Activated gamma-delta T cell (primary cell): Measurements from ENCODE around the gene SLC39A3.

Experiments
- DNase-seq: peaks from one replicate; lab custom pipeline; 2025; lab: John Stamatoyannopoulos, UW

Gene SLC39A3

DNA sequence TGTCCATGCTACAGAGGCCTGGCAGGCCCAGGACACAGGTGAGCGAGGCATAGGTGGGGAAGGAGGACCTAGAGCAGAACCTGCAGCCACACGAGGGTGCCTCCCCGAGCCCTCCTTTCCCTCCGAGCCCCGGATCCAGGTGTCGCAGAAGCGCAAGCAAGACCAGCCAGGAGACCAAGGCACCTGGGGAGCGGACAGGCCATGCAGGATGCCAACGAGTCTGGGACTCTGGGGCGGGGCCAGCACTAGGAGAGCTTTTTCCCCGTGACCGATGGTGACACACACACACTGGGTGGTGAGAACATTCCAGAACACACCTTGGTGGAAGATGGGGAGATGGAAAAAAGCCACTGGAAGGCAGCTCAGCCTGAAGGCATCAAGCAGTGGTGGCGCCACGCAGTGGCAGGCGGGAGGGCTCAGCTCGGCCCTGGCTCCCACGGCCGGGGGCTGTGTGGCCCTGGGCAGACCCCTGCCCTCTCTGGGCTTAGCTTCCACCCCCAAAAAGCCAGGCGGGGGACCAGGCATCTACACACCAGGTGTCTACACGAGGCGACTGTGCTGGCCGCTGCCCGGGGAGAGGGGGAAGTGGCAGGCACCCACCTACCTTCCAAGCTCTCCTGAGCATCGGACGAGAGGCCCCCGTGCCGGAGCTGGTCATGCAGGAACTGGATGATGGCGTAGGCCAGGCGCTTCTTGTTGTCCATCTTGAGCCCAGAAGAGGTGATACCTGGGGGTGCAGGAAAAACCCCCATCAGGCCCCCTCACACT lies 28.7 kb upstream of the SLC39A3 start:
- no peak for DNase-seq

DNA sequence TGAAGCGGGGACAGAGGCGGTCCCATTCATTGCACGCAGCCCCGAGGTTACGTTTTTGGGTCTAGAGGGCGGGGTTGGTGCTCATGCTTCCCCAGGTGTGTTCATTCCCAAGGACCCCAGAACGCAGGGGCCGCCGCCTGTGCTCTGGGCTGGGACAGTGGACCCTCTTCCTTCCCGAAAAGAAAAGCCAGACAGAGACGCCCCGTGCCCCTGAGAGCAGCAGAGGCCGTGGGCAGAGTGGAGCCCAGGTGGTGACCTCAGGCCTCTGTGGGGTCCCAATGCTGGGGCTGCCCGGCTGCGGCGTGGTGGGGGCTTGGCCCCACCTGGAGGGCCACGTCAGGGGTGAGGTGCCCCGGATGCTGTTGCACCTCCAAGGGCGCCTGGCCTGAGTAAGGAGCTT lies 27.9 kb upstream of the SLC39A3 start:
- no peak for DNase-seq

DNA sequence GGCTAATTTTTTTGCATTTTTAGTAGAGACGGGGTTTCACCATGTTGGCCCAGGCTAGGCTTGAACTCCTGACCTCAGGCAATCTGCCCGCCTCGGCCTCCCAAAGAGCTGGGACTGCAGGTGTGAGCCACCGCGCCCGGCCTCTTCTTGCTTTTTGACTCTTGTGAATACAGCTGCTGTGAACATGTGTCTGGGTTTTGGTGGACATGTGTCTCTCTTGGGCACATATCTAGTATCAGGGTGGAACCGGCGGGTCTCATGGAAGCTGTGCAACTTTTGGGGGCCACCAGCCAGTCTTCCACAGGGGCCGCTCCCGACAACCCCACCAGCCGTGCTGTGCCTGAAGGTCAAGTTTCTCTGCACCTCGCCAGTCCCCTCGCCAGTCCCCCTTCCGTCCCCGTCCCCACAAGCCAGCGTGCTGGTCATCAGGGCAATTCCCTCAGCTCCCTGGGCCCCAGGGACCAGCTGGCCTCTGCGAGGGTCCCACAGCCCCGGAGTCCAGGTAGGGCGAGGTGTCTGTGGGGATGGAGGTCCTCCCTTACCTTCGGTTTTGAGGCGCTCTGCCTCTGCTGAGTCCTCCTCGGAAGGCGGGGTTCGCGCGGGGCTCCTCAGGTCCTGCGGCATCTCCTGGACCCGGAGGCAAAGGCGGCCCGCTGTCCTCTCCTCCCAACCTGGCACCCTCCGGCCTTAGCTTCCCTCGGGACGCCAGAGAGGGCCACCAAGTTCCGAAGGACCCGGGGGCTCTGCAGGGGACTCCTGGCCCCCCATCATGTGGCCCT lies 27.0 kb upstream of the SLC39A3 start:
- DNase-seq, result no peak

DNA sequence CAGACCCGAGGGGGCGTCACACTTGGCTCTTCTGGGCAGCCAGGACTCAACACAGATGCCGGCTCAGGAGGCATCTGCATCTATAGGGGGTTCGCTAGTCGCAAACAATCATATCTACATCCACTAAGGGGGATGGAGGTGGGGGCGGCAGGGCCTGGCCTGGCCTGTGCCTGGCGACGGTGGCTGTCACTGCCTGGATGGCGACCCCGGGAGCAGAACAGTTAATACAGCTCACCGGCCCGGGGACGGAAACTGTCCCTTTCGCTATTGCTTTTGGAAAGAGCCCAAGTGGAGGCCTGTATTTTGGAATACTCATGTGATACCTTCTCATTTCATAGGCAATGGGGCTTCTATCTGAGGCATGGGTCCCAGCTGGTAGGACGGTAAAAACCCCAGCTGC lies 25.6 kb upstream of the SLC39A3 start:
- DNase-seq, result no peak

DNA sequence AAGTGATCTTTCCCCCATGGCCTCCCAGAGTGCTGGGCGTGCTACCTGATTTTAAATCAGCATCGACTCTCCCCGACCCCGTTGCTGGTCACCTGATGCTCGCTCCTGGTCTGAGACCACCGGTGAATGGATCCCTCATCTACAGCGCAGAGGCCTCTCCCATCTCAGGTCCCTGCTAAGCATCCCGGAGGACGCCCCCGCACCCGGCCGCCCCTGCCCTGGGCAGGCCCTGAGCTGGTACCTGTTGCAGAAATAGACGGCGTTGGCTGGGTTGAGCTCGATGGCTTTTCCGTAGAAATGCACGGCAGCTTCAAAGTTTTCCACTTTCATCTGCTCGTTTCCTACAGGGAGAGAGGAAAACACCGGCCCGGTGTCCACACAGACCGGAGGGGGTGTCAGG lies 25.1 kb upstream of the SLC39A3 start:
- DNase-seq, result no peak

DNA sequence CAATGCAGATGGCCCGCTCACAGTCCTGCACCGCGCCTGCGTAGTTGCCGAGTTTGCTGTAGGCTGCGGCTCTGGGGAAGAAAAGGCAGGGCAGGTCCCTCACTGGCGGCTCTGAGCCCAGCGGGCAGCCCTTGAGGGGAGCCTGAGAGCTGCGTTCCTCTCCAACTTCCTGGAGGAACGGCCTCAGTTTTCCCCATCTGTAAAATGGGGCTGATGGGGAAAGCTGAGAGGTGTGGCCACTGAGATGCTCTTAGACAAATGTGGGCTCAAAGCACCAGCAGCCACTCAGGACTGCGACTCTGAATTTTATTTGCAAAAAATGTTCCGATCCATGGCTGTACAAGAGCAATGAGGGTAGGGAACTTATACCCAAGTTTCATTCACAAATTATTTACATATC lies 23.9 kb upstream of the SLC39A3 start:
- no peak for DNase-seq

DNA sequence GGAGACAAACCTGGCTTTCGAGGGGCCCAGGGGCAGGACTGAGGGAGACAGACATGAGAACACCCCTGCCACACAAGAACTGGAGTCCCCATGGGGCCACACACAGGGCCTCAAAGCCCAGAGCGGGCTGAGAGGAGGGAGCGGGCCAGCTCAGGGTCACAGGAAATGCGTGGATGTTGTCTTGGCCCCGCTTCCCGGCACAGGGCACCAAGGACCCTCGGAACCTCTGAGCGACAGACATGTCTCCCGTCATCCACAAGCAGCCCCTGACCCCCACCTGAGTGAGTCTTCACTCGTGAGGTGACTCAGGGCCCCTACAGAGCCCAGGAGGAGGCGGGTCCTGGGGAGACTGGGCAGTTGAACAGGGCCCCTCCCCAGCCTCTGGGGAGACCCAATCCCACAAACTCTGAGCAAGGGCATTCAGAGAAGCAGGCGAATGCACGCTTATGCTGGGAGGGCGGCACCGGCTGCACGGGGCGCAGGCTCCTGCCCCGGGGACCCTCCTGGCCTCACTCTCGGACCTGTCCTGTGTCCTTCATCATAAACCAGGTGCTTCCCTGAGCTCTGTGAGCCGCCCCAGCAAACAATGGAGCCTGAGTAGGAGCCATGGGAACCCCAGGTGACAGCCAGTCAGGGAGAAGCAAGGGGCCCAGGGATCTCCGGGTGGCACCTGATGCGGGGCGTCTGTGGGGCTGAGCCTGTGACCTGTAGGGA lies 23.1 kb upstream of the SLC39A3 start:
- DNase-seq, result no peak

DNA sequence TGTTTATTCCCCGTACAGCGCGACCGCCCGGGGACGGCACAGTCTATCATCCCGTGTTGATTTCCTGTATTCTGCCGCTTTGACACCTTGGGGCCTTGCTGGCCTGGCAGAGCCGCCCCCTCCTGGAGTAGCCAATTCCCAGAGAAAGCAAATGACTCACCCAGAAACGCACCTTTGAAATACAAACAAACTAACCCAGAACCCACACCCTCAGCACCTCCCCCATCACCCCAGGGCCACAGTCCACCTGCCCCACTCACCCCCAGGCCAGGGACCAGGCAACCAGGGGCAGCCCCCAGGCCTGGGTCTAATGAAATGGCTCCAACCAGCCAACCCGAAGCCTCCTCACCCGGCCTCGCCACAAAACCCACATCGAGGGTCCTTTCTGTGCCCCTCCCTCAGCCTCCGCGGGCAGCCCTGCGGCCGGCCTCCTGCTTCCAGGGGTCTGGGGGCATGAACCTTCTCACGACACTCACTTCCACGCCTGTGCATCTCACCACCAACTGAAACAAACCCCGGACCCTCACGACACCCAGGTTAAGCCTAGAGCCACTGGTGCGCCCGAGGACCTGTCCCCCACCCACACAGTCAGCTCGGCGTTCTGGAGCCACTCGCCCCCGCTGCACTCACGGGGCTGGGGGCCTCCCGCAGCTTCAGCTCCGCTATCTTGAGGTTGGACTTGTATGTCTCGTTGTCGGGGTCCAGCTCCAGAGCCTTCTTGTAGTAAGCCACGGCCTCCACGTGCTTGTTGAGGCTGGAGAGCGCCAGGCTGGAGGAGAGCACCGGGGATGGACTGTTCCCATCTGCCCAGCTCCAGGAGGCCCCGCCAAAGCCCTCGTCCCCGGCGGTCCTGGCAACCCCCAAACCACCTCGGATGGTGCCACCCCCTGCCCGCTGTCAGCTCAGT lies 22.3 kb upstream of the SLC39A3 start:
- no peak for DNase-seq

DNA sequence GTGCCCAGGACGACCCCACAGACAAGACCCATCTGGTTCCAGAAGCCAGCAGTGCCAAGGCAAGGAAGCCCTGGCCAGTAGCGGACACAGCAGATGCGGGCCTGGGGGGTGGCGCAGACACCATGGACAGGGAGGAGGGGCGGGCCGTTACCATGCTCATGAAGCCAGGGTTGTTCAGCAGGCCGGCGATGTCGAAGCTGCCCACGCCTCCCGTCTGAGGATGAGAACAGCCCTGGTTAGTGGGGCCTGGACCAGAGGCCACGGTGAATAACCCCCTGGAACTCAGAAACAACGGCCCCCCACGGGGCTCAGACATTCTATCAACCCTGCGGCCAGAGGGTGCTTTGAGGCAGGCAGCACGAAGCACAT lies 21.5 kb upstream of the SLC39A3 start:
- no peak for DNase-seq

DNA sequence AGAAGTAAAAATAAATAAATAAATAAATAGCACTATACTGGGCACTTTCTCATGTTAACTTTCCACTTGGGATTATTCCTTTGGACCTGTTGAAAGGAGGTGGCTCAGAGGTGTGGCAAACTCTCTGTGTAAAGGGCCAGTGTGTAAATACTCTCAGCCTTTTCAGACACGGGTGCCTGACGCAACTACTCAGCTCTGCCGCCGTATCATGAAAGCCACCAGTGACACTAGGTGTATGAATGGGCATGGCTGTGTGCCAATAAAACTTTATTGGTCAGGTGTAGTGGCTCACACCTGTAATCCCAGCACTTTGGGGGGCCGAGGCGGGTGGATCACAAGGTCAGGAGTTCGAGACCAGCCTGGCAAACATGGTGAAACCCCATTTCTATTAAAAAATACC lies 20.1 kb upstream of the SLC39A3 start:
- no peak for DNase-seq

DNA sequence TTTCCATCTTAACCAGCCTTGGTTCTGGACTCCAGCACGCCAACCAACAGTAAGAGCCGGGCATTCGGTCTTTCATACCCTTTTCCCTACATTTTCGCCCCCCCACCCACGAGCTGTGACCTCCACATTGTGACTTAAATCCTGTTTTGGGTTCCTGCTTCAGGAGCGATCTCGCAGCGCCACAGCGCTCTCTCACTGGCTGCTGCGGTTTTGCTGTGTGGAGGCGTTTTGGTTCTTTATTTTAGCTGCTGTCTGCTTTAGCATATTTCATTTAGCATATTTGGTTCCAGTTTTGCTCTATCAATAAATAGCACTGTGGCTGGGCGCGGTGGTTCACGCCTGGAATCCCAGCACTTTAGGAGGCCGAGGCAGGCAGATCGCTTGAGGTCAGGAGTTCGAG lies 19.5 kb upstream of the SLC39A3 start:
- DNase-seq, result no peak

DNA sequence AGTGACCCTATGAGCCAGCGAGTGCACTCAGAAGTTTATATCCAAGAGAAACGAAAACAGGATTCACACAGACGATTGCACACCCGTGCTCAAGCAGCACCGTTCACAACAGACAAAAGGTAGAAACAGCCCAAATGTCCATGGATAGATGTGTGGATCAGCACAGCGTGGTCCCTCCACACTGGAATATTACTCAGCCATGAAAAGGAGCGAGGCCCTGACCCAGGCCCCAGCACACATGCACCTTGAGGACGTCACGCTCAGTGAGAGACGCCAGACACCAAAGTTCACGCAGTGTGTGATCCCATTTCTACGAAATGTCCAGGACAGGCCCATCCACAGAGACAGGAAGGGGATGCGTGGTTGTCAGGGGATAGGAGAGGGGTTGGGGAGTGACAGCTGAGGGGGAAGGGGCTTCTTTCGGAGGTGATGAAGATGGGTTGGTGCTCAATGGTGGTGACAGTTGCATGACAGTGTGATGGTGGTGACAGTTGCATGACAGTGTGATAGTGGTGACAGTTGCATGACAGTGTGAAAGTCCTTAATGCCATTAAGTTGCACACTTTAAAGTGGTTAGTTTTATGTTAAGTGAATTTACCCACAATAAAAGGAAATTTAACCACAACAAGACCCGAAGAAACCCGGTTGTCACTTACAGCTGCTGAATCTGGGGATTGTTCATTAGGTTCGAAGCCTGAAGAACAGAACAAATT lies 18.9 kb upstream of the SLC39A3 start:
- no peak for DNase-seq

DNA sequence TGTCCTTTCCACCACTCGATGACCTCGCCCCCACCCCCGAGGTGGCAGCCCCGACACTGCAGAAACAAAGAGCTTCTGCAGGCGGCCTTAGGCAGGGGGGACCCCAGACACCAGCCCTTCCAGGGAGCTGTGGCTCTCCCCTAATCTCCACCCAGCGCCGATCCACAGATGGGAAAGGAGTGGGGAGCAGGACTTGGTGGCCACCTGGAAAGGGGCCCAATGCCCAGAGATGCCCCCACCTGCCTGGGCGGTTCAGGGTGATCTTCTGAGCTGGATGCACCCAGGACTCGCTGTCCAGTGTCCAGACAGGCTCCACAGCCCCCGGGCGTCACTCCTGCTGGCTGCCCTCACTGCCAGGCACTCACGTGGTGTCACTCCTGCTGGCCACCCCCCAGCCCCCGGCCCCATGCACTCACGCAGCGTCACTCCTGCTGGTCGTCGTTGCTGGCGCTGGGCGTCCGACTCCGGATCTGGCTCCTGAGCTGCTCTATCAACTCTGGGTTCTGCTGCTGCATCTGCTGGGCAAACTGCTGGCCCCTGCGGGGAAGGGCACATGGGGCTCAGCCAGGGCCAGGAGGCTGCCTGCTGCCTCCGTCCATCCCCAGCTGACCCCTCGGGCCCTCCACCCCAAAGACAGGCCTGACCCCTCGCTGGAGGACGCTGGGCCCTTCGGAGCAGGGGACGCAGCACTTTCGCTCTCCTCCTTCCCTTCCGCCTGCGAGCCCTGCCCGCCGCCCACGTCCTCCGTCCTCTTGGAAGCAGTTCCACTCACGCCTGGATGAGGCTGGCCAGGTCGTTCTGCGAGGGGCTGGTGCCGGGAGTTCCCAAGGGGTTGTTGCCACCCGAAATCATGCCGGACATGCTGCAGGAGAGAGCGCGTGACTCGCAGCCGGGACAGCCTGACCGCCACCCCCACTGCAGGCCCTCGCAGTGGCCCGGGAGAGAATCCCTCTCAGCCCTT lies 17.4 kb upstream of the SLC39A3 start:
- DNase-seq, result no peak

DNA sequence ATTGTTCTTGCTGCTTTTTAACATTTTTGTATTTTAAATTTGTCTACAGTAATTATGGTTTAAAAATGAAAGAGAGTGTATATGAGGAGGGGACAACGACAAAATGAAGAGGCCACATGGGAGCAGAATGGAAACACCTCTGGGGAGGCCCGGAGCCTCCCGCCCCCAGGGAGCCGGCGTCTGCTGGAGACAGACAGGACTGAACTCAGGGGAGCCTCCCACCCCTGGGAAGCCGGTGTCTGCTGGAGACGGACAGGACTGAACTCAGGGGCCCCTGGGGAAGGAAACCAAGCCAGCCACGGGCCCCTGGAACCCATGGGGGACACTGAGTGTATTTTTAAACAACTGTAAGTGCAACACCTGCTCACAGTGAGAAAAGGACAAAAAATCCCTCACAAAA lies 16.7 kb upstream of the SLC39A3 start:
- no peak for DNase-seq

DNA sequence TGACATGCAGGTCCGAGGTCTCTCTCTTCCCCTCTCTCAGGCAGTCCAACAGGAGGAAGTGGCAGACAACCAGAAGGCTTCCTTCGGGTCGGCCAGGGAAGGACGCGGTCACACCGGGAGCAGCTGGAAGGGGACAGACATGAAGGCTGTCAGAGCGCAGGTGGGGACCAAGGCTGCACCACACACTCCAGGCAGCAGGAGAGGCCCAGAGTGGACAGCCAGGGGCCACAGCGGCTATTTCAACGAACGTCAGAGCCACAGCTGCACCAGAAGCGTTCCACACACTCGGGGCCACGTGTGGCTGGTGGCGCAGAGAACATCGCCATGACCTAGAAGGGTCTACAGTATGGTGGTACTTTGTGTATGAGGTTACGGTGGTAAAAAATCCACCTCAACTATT lies 16.0 kb upstream of the SLC39A3 start:
- no peak for DNase-seq

DNA sequence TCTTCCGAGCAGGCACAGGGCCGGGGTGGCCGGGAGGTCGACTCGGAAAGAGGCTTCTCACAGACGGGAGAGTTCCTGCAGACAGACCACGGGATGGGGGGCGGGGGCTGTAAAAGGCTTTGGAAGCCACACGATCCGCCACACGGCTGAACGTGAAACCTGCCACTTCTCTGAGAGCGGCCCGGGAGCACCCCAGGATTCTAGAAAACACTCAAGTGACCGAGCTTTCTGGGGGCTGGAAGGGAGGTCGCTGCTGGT lies 15.6 kb upstream of the SLC39A3 start:
- DNase-seq, result no peak

DNA sequence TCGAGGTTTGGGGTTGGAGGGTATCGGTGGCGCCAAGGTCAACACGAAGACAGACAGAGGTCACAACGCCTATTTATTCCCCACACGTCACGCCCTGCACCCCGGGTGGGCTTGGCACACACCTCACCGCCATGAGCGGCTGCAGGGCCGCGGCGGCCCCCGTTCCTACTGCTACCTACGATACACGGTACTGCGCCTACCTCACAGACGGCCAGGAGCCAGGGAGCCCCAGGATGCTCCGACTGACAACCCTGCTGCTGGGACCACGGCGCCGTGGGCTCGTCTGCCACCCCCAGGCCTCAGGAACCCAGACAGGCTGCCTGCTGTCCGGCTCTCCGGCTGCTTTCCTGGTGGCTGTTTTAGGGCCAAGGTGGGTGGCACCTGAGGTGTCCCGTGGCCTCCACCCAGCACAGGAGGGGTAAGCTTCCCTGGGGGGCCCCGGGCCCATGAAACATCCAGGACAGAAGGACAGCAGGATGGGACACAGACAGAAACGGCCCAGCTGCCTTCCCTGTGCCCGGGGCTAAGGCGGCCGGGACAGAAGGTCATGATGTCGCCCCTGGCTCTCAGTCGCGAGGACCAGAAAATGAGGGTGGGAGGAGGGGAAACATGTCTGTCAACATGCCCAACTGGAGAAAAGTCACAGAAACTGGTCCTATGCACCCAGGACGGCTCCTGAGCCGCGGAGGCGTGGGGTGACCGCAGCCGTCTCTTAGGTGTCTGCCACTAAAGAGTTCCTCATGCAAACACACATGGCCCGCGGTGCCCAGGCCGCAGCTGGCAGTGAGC lies 15.0 kb upstream of the SLC39A3 start:
- no peak for DNase-seq

DNA sequence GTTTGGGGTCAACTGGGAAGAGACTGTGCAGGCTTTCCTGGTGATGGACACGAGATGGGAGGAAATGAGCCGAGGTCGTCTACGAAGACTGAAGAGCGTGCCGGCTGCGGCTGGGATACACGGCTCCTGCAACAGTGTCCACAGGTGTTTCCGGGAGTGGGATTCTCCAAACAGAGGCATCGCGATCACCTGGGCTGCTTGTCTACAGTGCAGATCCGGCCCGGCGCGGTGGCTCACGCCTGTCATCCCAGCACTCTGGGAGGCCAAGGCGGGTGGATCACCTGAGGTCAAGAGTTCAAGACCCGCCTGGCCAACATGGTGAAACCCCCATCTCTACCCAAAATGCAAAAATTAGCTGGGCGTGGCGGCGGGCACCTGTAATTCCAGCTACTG lies 11.6 kb upstream of the SLC39A3 start:
- no peak for DNase-seq

DNA sequence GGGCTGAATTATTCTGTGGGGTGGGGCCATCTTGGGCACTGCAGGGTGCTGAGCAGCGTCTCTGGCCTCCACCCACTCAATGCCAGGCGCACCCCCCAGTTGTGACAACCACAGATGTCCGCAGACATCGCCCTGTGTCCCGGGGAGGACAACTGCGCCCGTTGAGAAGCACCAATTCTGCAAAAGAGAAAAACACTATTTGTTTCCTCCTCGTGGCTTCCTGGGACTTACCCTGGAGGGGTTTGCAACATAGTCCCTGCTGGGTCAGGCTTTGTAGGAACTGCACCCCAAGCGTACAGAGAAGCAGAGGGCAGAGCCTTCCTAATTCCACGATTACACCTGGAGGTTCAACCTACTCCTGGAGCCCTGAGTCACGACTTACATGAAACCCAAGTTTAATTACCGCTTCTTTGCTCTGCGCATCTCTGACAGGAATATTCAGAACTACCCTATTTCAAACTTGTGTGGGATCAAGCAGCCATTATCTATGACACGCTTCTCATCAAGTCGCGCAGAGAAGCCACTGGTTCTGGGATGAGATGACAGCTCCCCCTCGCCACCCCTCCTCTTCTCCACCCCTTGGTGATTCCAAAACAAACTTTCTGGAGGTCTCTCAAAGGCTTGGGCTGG lies 11.1 kb upstream of the SLC39A3 start:
- no peak for DNase-seq
